CD8-positive, alpha-beta memory T cell (primary cell): ENCODE data around the gene XPR1. TPM values are rescaled to one million over a fixed set of nuclear protein-coding genes. Genes with fewer than 3 reads are reported as not detected.

Source experiments
- CTCF ChIA-PET: fragments of 350-600 bp; sonication (Branson Sonifier 250); formaldehyde crosslinking; loops from one replicate; lab custom pipeline; 2021; ENCODE audit warnings: antibody characterized with exemption; lab: Charles Lee
- POLR2A ChIA-PET: fragments of 350-600 bp; sonication (Branson Sonifier 250); formaldehyde crosslinking; loops from one replicate; lab custom pipeline; 2021; ENCODE audit warnings: antibody characterized with exemption; lab: Charles Lee
- DNase-seq, 5 donors: peaks; one replicate each; pipeline versions ENCODE4 v3.0.0 to v3.0.0-alpha.2; 2020 to 2022; ENCODE audit warnings: mixed read lengths in 1 of 5
- H3K27ac ChIP-seq: one replicate; pipeline ENCODE4 v1.7.0; 2013; ENCODE audit warnings: low read depth, mild to moderate bottlenecking, low read length, moderate library complexity
- H3K27me3 ChIP-seq: 2 replicates; pipeline ENCODE4 v1.7.0; 2013; ENCODE audit warnings: low read length, mild to moderate bottlenecking; ENCODE audit not compliant: insufficient read depth, poor library complexity, severe bottlenecking
- H3K36me3 ChIP-seq: 2 replicates; pipeline ENCODE4 v1.7.0; 2013; ENCODE audit warnings: mild to moderate bottlenecking, low read length, moderate library complexity; ENCODE audit not compliant: insufficient read depth
- H3K4me1 ChIP-seq: 2 replicates; pipeline ENCODE4 v1.7.0; 2013; ENCODE audit warnings: mild to moderate bottlenecking, low read length, moderate library complexity; ENCODE audit not compliant: insufficient read depth
- H3K4me3 ChIP-seq: 2 replicates; pipeline ENCODE4 v1.7.0; 2013; ENCODE audit warnings: mild to moderate bottlenecking, low read length
- H3K9me3 ChIP-seq: 2 replicates; pipeline ENCODE4 v1.7.0; 2013; ENCODE audit warnings: mild to moderate bottlenecking, low read length
- H3K27ac Mint-ChIP-seq, 8 donors: one replicate each; pipeline ENCODE4 v1.8.0; 2020 to 2021; ENCODE audit warnings: mixed read lengths in 8 of 8, mild to moderate bottlenecking in 6 of 8, inconsistent platforms in 3 of 8, moderate library complexity in 3 of 8
- H3K27me3 Mint-ChIP-seq, 2 donors: one replicate each; pipeline ENCODE4 v1.8.0; 2020 to 2021; ENCODE audit warnings: mixed read lengths in 2 of 2, mild to moderate bottlenecking in 1 of 2, moderate library complexity in 1 of 2
- H3K36me3 Mint-ChIP-seq, 3 donors: one replicate each; pipeline ENCODE4 v1.8.0; 2020 to 2021; ENCODE audit warnings: mixed read lengths in 3 of 3, inconsistent platforms in 1 of 3, mild to moderate bottlenecking in 1 of 3
- H3K4me1 Mint-ChIP-seq, 3 donors: one replicate each; pipeline ENCODE4 v1.8.0; 2020 to 2021; ENCODE audit warnings: mixed read lengths in 3 of 3, inconsistent platforms in 1 of 3, mild to moderate bottlenecking in 1 of 3
- H3K4me3 Mint-ChIP-seq, 7 donors: one replicate each; pipeline ENCODE4 v1.8.0; 2020 to 2021; ENCODE audit warnings: mixed read lengths in 7 of 7, mild to moderate bottlenecking in 6 of 7, moderate library complexity in 4 of 7, inconsistent platforms in 2 of 7
- H3K9me3 Mint-ChIP-seq, 5 donors: one replicate each; pipeline ENCODE4 v1.8.0; 2020 to 2022; ENCODE audit warnings: mixed read lengths in 5 of 5, mild to moderate bottlenecking in 3 of 5, moderate library complexity in 2 of 5, inconsistent platforms in 1 of 5
- polyA plus RNA-seq: library from polyadenylated mRNA; unstranded; fragments of 300-500 nt; fragmentation: Illumina TruSeq; gene quantifications from one replicate; pipeline ENCODE4 v1.2.3, GENCODE V29; 2021
- total RNA-seq, 2 experiments: library from RNA; stranded (reverse); gene quantifications; one replicate each; pipeline ENCODE4 v1.2.3, GENCODE V29; 2021

XPR1 gene
- total RNA-seq (10 to 100 TPM; 20.8 to 23.2 TPM), polyA plus RNA-seq (7.6 TPM)

- ChIA-PET POLR2A (interaction anchor here (0.6 to 1.7 kb wide), 3 partner anchors 129 to 457 kb away, joined by 5 to 9 read pairs (median 7); partner anchors contain the start of genes ACBD6 and IER5), CTCF (interaction anchor here (0.9 to 1.8 kb wide), 5 partner anchors 8 to 230 kb away, joined by 4 to 6 read pairs (median 5); partner anchors contain the start of gene ACBD6)
- Histone ChIP-seq H3K4me1 (peaks cover 31% of the 10 kb centered on the region), H3K9me3 (no peaks in the 10 kb centered on the region), H3K4me3 (peak within 1 kb of the TSS; percentile 80), H3K27me3 (no peaks in the 10 kb centered on the region), H3K36me3 (no peaks in the 10 kb centered on the region), H3K27ac (peak within 1 kb of the TSS; percentile 94)
- H3K27me3 Mint-ChIP-seq: peaks cover 0 to 4% of the 10 kb centered on the region in 2 donors
- peak within 1 kb of the TSS in 1 of 7 donors; percentile 87 for H3K4me3 Mint-ChIP-seq
- H3K9me3 Mint-ChIP-seq: no peaks in the 10 kb centered on the region
- peaks cover 0 to 17% (median 6%) of the 10 kb centered on the region in 3 donors for H3K4me1 Mint-ChIP-seq
- peak; percentile 95 to 99 (median 97) for DNase-seq
- peaks cover 0 to 5% (median 0%) of the 10 kb centered on the region in 3 donors for H3K36me3 Mint-ChIP-seq
- peak within 1 kb of the TSS in 7 of 8 donors; percentile 86 to 98 (median 92) for H3K27ac Mint-ChIP-seq
Observed at GRCh38 chr1:180631766-180632325, at the start of gene XPR1. Gene XPR1 (plus strand): TSS chr1:180632022. CDS start chr1:180632202, 180 bp downstream.

- Mint-ChIP-seq H3K4me3 (no peak overlapping the region), H3K27ac (no peak overlapping the region), H3K4me1 (peaks cover 0 to 9% (median 0%) of the 10 kb centered on the region in 3 donors), H3K36me3 (no peaks in the 10 kb centered on the region), H3K9me3 (peaks cover 0 to 13% (median 6%) of the 10 kb centered on the region in 5 donors), H3K27me3 (peaks cover 3 to 16% of the 10 kb centered on the region in 2 donors)
- no peaks in the 10 kb centered on the region for H3K27me3 ChIP-seq
- ChIA-PET POLR2A (no interaction called here), CTCF (no interaction called here)
- peak overlapping the region; percentile 68 for H3K27ac ChIP-seq
- no peak for DNase-seq
- no peaks in the 10 kb centered on the region for H3K9me3 ChIP-seq
- H3K4me3 ChIP-seq: no peak overlapping the region
- no peaks in the 10 kb centered on the region for H3K36me3 ChIP-seq
- H3K4me1 ChIP-seq: no peaks in the 10 kb centered on the region
Observed at GRCh38 chr1:180584869-180585268, 47.0 kb upstream of the XPR1 start.

DNA sequence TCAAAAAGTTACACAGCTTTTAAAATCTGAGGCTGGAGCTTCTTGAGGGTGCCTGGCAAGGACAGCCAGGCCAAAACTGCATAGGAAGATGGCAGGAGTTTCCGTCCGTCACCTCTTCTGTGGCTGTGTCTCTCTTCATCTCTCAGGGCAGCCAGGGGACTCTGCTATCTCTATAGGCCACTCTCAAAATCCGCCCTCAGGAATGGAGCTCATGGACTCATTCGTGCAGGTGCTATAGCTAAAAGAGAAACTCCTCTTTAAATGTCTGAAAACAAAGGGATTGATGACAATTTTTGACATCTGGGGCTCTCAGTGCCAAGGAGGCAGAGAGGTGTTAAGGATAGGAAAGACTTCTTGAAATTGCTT is 45.8 kb upstream of the XPR1 start:
- Mint-ChIP-seq H3K9me3 (peaks cover 0 to 13% (median 6%) of the 10 kb centered on the region in 5 donors), H3K36me3 (no peaks in the 10 kb centered on the region), H3K4me3 (no peak overlapping the region), H3K4me1 (peaks cover 0 to 9% (median 0%) of the 10 kb centered on the region in 3 donors), H3K27me3 (peaks cover 3 to 16% of the 10 kb centered on the region in 2 donors), H3K27ac (no peak overlapping the region)
- H3K4me1 ChIP-seq: no peaks in the 10 kb centered on the region
- H3K4me3 ChIP-seq: no peak overlapping the region
- no peaks in the 10 kb centered on the region for H3K27me3 ChIP-seq
- no peaks in the 10 kb centered on the region for H3K36me3 ChIP-seq
- peak overlapping the region; percentile 68 for H3K27ac ChIP-seq
- CTCF ChIA-PET: no interaction called here
- no peaks in the 10 kb centered on the region for H3K9me3 ChIP-seq
- no peak for DNase-seq
- POLR2A ChIA-PET: no interaction called here

- CTCF ChIA-PET: no interaction called here
- peaks cover 0 to 9% (median 0%) of the 10 kb centered on the region in 3 donors for H3K4me1 Mint-ChIP-seq
- H3K4me1 ChIP-seq: no peaks in the 10 kb centered on the region
- H3K27me3 ChIP-seq: no peaks in the 10 kb centered on the region
- H3K27ac Mint-ChIP-seq: no peak overlapping the region
- H3K27me3 Mint-ChIP-seq: peaks cover 3 to 16% of the 10 kb centered on the region in 2 donors
- H3K4me3 Mint-ChIP-seq: no peak overlapping the region
- DNase-seq: no peak
- no peaks in the 10 kb centered on the region for H3K36me3 ChIP-seq
- no peak overlapping the region for H3K4me3 ChIP-seq
- no peaks in the 10 kb centered on the region for H3K9me3 ChIP-seq
- peaks cover 0 to 13% (median 6%) of the 10 kb centered on the region in 5 donors for H3K9me3 Mint-ChIP-seq
- no peaks in the 10 kb centered on the region for H3K36me3 Mint-ChIP-seq
- POLR2A ChIA-PET: no interaction called here
- H3K27ac ChIP-seq: peak overlapping the region; percentile 68
Observed at GRCh38 chr1:180586671-180587155, 45.1 kb upstream of the XPR1 start.

GRCh38 chr1:180588121-180588520 is 43.7 kb upstream of the XPR1 start:
- no peak for DNase-seq
- Histone ChIP-seq H3K27ac (no peak overlapping the region), H3K4me3 (no peak overlapping the region), H3K27me3 (no peaks in the 10 kb centered on the region), H3K4me1 (no peaks in the 10 kb centered on the region), H3K36me3 (no peaks in the 10 kb centered on the region), H3K9me3 (no peaks in the 10 kb centered on the region)
- ChIA-PET POLR2A (no interaction called here), CTCF (no interaction called here)
- no peak overlapping the region for H3K4me3 Mint-ChIP-seq
- H3K27me3 Mint-ChIP-seq: peaks cover 3 to 16% of the 10 kb centered on the region in 2 donors
- peaks cover 0 to 9% (median 0%) of the 10 kb centered on the region in 3 donors for H3K4me1 Mint-ChIP-seq
- no peaks in the 10 kb centered on the region for H3K36me3 Mint-ChIP-seq
- H3K9me3 Mint-ChIP-seq: peaks cover 0 to 13% (median 6%) of the 10 kb centered on the region in 5 donors
- H3K27ac Mint-ChIP-seq: no peak overlapping the region

DNA sequence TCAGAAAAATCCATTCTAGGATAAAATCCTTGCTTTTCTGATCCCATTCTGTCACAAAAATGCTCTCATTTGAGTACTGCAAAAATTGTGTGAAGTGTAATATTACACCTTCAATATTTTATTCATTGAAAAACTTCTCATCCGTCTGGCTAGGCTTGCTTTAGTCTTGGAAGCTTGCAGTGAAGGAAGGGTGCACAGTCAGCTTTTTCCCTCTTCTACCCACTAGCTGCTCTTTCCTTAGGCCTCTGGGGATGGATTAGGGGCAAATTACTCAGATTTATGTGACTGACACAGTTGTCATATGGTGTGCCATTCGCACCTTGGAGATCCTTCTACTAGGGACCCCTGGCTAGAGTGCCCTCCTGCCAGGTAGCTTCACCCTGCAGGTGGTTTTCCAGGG is 40.9 kb upstream of the XPR1 start:
- CTCF ChIA-PET: no interaction called here

GRCh38 chr1:180593382-180593781 is 38.4 kb upstream of the XPR1 start:
- H3K27me3 ChIP-seq: no peaks in the 10 kb centered on the region
- Mint-ChIP-seq H3K9me3 (peaks cover 0 to 6% (median 2%) of the 10 kb centered on the region in 5 donors), H3K4me1 (no peaks in the 10 kb centered on the region), H3K27me3 (peaks cover 6 to 17% of the 10 kb centered on the region in 2 donors), H3K36me3 (no peaks in the 10 kb centered on the region), H3K27ac (no peak overlapping the region), H3K4me3 (no peak overlapping the region)
- DNase-seq: no peak
- no peaks in the 10 kb centered on the region for H3K36me3 ChIP-seq
- ChIA-PET POLR2A (no interaction called here), CTCF (no interaction called here)
- H3K4me3 ChIP-seq: no peak overlapping the region
- H3K9me3 ChIP-seq: no peaks in the 10 kb centered on the region
- H3K4me1 ChIP-seq: no peaks in the 10 kb centered on the region
- no peak overlapping the region for H3K27ac ChIP-seq

More for the DNA sequence above, 40.9 kb upstream of the XPR1 start:
- no peak overlapping the region for H3K27ac ChIP-seq
- POLR2A ChIA-PET: no interaction called here
- no peaks in the 10 kb centered on the region for H3K4me1 ChIP-seq
- Mint-ChIP-seq H3K4me1 (peaks cover 0 to 4% (median 0%) of the 10 kb centered on the region in 3 donors), H3K27me3 (peaks cover 6 to 8% of the 10 kb centered on the region in 2 donors), H3K27ac (no peak overlapping the region), H3K36me3 (no peaks in the 10 kb centered on the region), H3K4me3 (no peak overlapping the region), H3K9me3 (peaks cover 0 to 13% (median 6%) of the 10 kb centered on the region in 5 donors)
- H3K27me3 ChIP-seq: no peaks in the 10 kb centered on the region
- H3K4me3 ChIP-seq: no peak overlapping the region
- DNase-seq: no peak
- H3K36me3 ChIP-seq: no peaks in the 10 kb centered on the region
- H3K9me3 ChIP-seq: no peaks in the 10 kb centered on the region

DNA sequence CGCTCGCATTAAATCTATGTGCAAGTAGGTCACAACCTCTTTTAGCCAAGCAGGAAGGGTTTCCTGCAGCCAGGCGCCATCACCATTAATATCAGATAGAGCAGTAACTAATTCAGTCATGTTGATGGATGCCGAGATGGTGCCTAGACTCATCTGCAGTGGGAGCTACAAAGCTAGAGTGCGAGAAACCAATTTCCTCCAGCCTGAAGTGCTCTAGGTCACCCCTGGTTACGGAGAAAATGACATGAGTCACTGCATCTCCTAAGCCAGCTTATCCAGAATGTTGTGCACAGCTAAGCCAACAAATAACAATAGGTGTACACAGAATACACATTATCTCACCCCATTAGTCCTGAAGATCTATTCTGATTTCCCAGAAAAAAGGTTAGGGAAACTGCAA is 37.1 kb upstream of the XPR1 start:
- no peak overlapping the region for H3K4me3 ChIP-seq
- H3K27me3 ChIP-seq: no peaks in the 10 kb centered on the region
- H3K27me3 Mint-ChIP-seq: peaks cover 3 to 20% of the 10 kb centered on the region in 2 donors
- DNase-seq: no peak
- no peaks in the 10 kb centered on the region for H3K36me3 Mint-ChIP-seq
- H3K4me3 Mint-ChIP-seq: no peak overlapping the region
- H3K27ac Mint-ChIP-seq: no peak overlapping the region
- H3K4me1 Mint-ChIP-seq: no peaks in the 10 kb centered on the region
- POLR2A ChIA-PET: no interaction called here
- no peak overlapping the region for H3K27ac ChIP-seq
- no peaks in the 10 kb centered on the region for H3K36me3 ChIP-seq
- CTCF ChIA-PET: no interaction called here
- no peaks in the 10 kb centered on the region for H3K4me1 ChIP-seq
- H3K9me3 ChIP-seq: no peaks in the 10 kb centered on the region
- peaks cover 0 to 1% (median 0%) of the 10 kb centered on the region in 5 donors for H3K9me3 Mint-ChIP-seq
